Measurements from ENCODE around the gene IRF9. TPM values are rescaled to one million over a fixed set of nuclear protein-coding genes. Genes with fewer than 3 reads are reported as not detected.

The IRF9 gene
- total and polyA plus RNA-seq, 2 of the 13 experiments (the other 11 are each of a cell fraction or from before 2014, with no cell fraction given) = 14.9 to 49.7 TPM

GRCh38 chr14:24113801-24114531, 47.1 kb upstream of the IRF9 start (continued):
- TF ChIP-seq, protein P1, sequence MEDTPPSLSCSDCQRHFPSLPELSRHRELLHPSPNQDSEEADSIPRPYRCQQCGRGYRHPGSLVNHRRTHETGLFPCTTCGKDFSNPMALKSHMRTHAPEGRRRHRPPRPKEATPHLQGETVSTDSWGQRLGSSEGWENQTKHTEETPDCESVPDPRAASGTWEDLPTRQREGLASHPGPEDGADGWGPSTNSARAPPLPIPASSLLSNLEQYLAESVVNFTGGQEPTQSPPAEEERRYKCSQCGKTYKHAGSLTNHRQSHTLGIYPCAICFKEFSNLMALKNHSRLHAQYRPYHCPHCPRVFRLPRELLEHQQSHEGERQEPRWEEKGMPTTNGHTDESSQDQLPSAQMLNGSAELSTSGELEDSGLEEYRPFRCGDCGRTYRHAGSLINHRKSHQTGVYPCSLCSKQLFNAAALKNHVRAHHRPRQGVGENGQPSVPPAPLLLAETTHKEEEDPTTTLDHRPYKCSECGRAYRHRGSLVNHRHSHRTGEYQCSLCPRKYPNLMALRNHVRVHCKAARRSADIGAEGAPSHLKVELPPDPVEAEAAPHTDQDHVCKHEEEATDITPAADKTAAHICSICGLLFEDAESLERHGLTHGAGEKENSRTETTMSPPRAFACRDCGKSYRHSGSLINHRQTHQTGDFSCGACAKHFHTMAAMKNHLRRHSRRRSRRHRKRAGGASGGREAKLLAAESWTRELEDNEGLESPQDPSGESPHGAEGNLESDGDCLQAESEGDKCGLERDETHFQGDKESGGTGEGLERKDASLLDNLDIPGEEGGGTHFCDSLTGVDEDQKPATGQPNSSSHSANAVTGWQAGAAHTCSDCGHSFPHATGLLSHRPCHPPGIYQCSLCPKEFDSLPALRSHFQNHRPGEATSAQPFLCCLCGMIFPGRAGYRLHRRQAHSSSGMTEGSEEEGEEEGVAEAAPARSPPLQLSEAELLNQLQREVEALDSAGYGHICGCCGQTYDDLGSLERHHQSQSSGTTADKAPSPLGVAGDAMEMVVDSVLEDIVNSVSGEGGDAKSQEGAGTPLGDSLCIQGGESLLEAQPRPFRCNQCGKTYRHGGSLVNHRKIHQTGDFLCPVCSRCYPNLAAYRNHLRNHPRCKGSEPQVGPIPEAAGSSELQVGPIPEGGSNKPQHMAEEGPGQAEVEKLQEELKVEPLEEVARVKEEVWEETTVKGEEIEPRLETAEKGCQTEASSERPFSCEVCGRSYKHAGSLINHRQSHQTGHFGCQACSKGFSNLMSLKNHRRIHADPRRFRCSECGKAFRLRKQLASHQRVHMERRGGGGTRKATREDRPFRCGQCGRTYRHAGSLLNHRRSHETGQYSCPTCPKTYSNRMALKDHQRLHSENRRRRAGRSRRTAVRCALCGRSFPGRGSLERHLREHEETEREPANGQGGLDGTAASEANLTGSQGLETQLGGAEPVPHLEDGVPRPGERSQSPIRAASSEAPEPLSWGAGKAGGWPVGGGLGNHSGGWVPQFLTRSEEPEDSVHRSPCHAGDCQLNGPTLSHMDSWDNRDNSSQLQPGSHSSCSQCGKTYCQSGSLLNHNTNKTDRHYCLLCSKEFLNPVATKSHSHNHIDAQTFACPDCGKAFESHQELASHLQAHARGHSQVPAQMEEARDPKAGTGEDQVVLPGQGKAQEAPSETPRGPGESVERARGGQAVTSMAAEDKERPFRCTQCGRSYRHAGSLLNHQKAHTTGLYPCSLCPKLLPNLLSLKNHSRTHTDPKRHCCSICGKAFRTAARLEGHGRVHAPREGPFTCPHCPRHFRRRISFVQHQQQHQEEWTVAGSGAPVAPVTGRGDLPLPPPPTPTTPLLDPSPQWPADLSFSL (CRISPR knock-in tag; IDR thresholded peaks at IDR 0.05) = no peak
- TF ChIP-seq, protein P2, sequence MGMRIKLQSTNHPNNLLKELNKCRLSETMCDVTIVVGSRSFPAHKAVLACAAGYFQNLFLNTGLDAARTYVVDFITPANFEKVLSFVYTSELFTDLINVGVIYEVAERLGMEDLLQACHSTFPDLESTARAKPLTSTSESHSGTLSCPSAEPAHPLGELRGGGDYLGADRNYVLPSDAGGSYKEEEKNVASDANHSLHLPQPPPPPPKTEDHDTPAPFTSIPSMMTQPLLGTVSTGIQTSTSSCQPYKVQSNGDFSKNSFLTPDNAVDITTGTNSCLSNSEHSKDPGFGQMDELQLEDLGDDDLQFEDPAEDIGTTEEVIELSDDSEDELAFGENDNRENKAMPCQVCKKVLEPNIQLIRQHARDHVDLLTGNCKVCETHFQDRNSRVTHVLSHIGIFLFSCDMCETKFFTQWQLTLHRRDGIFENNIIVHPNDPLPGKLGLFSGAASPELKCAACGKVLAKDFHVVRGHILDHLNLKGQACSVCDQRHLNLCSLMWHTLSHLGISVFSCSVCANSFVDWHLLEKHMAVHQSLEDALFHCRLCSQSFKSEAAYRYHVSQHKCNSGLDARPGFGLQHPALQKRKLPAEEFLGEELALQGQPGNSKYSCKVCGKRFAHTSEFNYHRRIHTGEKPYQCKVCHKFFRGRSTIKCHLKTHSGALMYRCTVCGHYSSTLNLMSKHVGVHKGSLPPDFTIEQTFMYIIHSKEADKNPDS (CRISPR knock-in tag; IDR thresholded peaks at IDR 0.05) = peak; percentile 99
- peak; percentile 98 for TF ChIP-seq ZNF501 (CRISPR knock-in tag; IDR thresholded peaks at IDR 0.05)
- TF ChIP-seq PRMT3 (CRISPR knock-in tag; IDR thresholded peaks at IDR 0.05; ENCODE audit: borderline replicate concordance, low read depth) = no peak
- peak; percentile 72; the same call in 1 of the 2 replicates for TF ChIP-seq ZSCAN12 (CRISPR knock-in tag; IDR thresholded peaks at IDR 0.05)
- no peak for TF ChIP-seq HOXA9 (CRISPR knock-in tag; IDR thresholded peaks at IDR 0.05; ENCODE audit: borderline replicate concordance)
- TF ChIP-seq TAF15 (IDR thresholded peaks at IDR 0.05; ENCODE audit: low read depth, low read length, poor library complexity, severe bottlenecking) = peak; percentile 100
- TF ChIP-seq, protein P3, sequence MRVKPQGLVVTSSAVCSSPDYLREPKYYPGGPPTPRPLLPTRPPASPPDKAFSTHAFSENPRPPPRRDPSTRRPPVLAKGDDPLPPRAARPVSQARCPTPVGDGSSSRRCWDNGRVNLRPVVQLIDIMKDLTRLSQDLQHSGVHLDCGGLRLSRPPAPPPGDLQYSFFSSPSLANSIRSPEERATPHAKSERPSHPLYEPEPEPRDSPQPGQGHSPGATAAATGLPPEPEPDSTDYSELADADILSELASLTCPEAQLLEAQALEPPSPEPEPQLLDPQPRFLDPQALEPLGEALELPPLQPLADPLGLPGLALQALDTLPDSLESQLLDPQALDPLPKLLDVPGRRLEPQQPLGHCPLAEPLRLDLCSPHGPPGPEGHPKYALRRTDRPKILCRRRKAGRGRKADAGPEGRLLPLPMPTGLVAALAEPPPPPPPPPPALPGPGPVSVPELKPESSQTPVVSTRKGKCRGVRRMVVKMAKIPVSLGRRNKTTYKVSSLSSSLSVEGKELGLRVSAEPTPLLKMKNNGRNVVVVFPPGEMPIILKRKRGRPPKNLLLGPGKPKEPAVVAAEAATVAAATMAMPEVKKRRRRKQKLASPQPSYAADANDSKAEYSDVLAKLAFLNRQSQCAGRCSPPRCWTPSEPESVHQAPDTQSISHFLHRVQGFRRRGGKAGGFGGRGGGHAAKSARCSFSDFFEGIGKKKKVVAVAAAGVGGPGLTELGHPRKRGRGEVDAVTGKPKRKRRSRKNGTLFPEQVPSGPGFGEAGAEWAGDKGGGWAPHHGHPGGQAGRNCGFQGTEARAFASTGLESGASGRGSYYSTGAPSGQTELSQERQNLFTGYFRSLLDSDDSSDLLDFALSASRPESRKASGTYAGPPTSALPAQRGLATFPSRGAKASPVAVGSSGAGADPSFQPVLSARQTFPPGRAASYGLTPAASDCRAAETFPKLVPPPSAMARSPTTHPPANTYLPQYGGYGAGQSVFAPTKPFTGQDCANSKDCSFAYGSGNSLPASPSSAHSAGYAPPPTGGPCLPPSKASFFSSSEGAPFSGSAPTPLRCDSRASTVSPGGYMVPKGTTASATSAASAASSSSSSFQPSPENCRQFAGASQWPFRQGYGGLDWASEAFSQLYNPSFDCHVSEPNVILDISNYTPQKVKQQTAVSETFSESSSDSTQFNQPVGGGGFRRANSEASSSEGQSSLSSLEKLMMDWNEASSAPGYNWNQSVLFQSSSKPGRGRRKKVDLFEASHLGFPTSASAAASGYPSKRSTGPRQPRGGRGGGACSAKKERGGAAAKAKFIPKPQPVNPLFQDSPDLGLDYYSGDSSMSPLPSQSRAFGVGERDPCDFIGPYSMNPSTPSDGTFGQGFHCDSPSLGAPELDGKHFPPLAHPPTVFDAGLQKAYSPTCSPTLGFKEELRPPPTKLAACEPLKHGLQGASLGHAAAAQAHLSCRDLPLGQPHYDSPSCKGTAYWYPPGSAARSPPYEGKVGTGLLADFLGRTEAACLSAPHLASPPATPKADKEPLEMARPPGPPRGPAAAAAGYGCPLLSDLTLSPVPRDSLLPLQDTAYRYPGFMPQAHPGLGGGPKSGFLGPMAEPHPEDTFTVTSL (CRISPR knock-in tag; IDR thresholded peaks at IDR 0.05; ENCODE audit: borderline replicate concordance) = no peak
- TF ChIP-seq ZSCAN22 (CRISPR knock-in tag; IDR thresholded peaks at IDR 0.05) = no peak; the same call in 1 of the 2 replicates
- TF ChIP-seq IKZF4 (CRISPR knock-in tag; IDR thresholded peaks at IDR 0.05; ENCODE audit: borderline replicate concordance, low read depth, not compliant biosample characterization) = no peak
- no peak for TF ChIP-seq HDAC6 (IDR thresholded peaks at IDR 0.05; ENCODE audit: low read depth, low read length)
- TF ChIP-seq SCMH1 (CRISPR knock-in tag; IDR thresholded peaks at IDR 0.05; ENCODE audit: borderline replicate concordance) = no peak
- TF ChIP-seq CBFB (CRISPR knock-in tag; IDR thresholded peaks at IDR 0.05) = peak; percentile 98

All from HepG2 (cell line).